ENCODE measurements around the gene POLD4. TPM values are rescaled to one million over a fixed set of nuclear protein-coding genes. Genes with fewer than 3 reads are reported as not detected.

Gene POLD4
- total and polyA plus RNA-seq, 10 donors, result 81.4 to 290 (median 128) TPM

DNA sequence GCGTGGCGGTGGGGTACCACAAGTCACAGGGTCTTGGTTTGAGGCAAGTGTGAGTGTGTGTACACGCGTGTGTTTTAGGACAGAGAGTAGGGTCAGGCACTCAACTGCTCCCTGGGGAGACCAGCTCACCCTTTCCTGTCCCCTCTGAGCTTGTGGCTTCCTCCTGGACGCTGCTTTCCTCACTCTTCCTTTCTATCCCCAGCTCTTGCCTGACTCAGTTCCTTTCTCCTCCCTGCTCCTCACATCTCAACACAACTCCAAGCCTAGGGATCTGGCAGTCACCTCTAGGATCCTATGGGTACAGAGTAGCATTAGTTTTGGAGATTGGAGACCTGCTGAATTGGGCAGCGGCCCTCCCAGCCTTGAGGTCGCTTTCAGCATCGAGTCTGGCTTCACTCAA lies 15.9 kb upstream of the POLD4 start:
- no peak for DNase-seq
- TF ChIP-seq POLR2AphosphoS5 (IDR thresholded peaks at IDR 0.05), result no peak
- TF ChIP-seq POLR2A (IDR thresholded peaks at IDR 0.05), result no peak
- TF ChIP-seq CTCF (IDR thresholded peaks at IDR 0.05 in 8 of 11, conservative IDR thresholded peaks at IDR 0.05 in 3 of 11), result no peak
- peaks cover 60 to 95% (median 89%) of the 10 kb centered on the region in 6 donors for H3K4me1 ChIP-seq
- H3K27me3 ChIP-seq (replicated peaks in 1 of 7), result peaks cover 0 to 18% (median 0%) of the 10 kb centered on the region in 7 donors
- no peaks in the 10 kb centered on the region for H3K9me3 ChIP-seq
- H3K36me3 ChIP-seq, result peaks cover 0 to 20% (median 0%) of the 10 kb centered on the region in 6 donors
- peak overlapping the region in 3 of 8 donors; percentile 23 to 96 (median 95) for H3K27ac ChIP-seq
- H3K4me3 ChIP-seq, result no peak overlapping the region
- 62 to 84% (median 79%) methylated on average over 8 of the region's 8 CpGs for WGBS, 5 donors
- intact Hi-C loops (cut with DNase I; ENCODE audit: low total_unique reads), result no loop called here

DNA sequence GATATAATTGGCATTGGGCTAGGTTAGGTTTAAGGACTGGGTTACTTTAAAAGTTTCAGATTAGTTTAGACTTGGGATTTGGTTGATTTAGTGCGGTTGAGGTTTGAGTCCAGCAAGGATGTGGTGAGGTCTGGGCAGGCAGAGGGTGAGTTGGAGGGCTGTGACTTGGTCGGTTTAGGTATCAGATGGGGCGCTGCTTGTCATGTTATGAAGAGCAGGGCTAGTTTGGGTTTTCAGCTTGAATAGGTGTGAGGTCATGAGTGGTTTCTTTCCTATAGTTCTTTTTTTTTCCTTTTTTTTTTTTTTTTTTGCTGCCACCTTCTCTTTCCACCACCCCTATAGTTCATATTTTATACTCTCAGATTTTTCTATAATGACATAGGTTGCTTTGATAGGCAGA lies 15.3 kb upstream of the POLD4 start:
- intact Hi-C loops (cut with DNase I; ENCODE audit: low total_unique reads), result no loop called here
- H3K4me1 ChIP-seq, result peaks cover 55 to 94% (median 88%) of the 10 kb centered on the region in 6 donors
- peak overlapping the region in 3 of 8 donors; percentile 54 to 96 (median 58) for H3K27ac ChIP-seq

GRCh38 chr11:67367761-67368227 lies 14.4 kb upstream of the POLD4 start:
- TF ChIP-seq POLR2A (IDR thresholded peaks at IDR 0.05), result no peak
- no peak for TF ChIP-seq POLR2AphosphoS5 (IDR thresholded peaks at IDR 0.05)
- no peak for TF ChIP-seq CTCF (IDR thresholded peaks at IDR 0.05 in 8 of 11, conservative IDR thresholded peaks at IDR 0.05 in 3 of 11)
- no peak for DNase-seq
- no peak overlapping the region for H3K4me3 ChIP-seq
- peaks cover 0 to 26% (median 0%) of the 10 kb centered on the region in 6 donors for H3K36me3 ChIP-seq
- H3K27ac ChIP-seq, result peak overlapping the region in 4 of 8 donors; percentile 41 to 80 (median 56)
- intact Hi-C loops (cut with DNase I; ENCODE audit: low total_unique reads), result no loop called here
- no peaks in the 10 kb centered on the region for H3K9me3 ChIP-seq
- 60 to 67% (median 62%) methylated on average over 7 of the region's 7 CpGs for WGBS, 5 donors
- H3K4me1 ChIP-seq, result peaks cover 55 to 96% (median 86%) of the 10 kb centered on the region in 6 donors
- H3K27me3 ChIP-seq (replicated peaks in 1 of 7), result peaks cover 0 to 6% (median 0%) of the 10 kb centered on the region in 7 donors

More for the DNA sequence above, 15.3 kb upstream of the POLD4 start:
- peaks cover 0 to 25% (median 0%) of the 10 kb centered on the region in 6 donors for H3K36me3 ChIP-seq
- H3K9me3 ChIP-seq, result no peaks in the 10 kb centered on the region
- TF ChIP-seq POLR2AphosphoS5 (IDR thresholded peaks at IDR 0.05) (no peak), POLR2A (IDR thresholded peaks at IDR 0.05) (no peak), CTCF (IDR thresholded peaks at IDR 0.05 in 8 of 11, conservative IDR thresholded peaks at IDR 0.05 in 3 of 11) (no peak)
- no peak for DNase-seq
- peaks cover 0 to 13% (median 0%) of the 10 kb centered on the region in 7 donors for H3K27me3 ChIP-seq (replicated peaks in 1 of 7)
- WGBS, 5 donors, result 29 to 81% (median 35%) methylated on average over 3 of the region's 3 CpGs
- H3K4me3 ChIP-seq, result no peak overlapping the region

- peak overlapping the region in 5 of 8 donors; percentile 41 to 80 (median 54) for H3K27ac ChIP-seq
These were observed 13.8 kb upstream of the POLD4 start for GRCh38 chr11:67366961-67367760.

More at GRCh38 chr11:67366961-67367760, 13.8 kb upstream of the POLD4 start:
- H3K4me3 ChIP-seq, result no peak overlapping the region
- intact Hi-C loops (cut with DNase I; ENCODE audit: low total_unique reads), result no loop called here
- H3K9me3 ChIP-seq, result no peaks in the 10 kb centered on the region
- TF ChIP-seq POLR2AphosphoS5 (IDR thresholded peaks at IDR 0.05) (peak in 1 of 3 donors; percentile 49), CTCF (IDR thresholded peaks at IDR 0.05 in 8 of 11, conservative IDR thresholded peaks at IDR 0.05 in 3 of 11) (no peak)
- DNase-seq, result peak; percentile 85
- peaks cover 55 to 98% (median 84%) of the 10 kb centered on the region in 6 donors for H3K4me1 ChIP-seq
- H3K27me3 ChIP-seq (replicated peaks in 1 of 7), result peaks cover 0 to 2% (median 0%) of the 10 kb centered on the region in 7 donors
- 44 to 63% (median 49%) methylated on average over 21 to 25 of the region's 25 CpGs for WGBS, 5 donors
- H3K36me3 ChIP-seq, result peaks cover 0 to 26% (median 0%) of the 10 kb centered on the region in 6 donors

Data from spleen (tissue), 11 donors.